Loucy (cell line): ENCODE measurements around the gene TGFBRAP1.

Experiments used
- H2AFZ ChIP-seq: fragments of 200-600 bp; sonication (generic); 2 replicates; pipeline ENCODE4 v1.6.0; 2016; ENCODE audit warnings: antibody characterized with exemption, mild to moderate bottlenecking, low read length, moderate library complexity
- H3F3A ChIP-seq: fragments of 200-600 bp; 2 replicates; pipeline ENCODE4 v1.6.0; 2016; ENCODE audit warnings: antibody characterized with exemption, low read depth, mild to moderate bottlenecking
- H3K27me3 ChIP-seq: fragments of 200-600 bp; sonication (generic); 2 replicates; pipeline ENCODE4 v1.6.1; 2014; ENCODE audit warnings: low read length, mild to moderate bottlenecking; ENCODE audit not compliant: insufficient read depth, poor library complexity, severe bottlenecking
- H3K36me3 ChIP-seq: fragments of 200-600 bp; sonication (generic); 2 replicates; pipeline ENCODE4 v1.6.1; 2016; ENCODE audit warnings: low read length; ENCODE audit not compliant: insufficient read depth
- H3K4me1 ChIP-seq: fragments of 200-600 bp; sonication (generic); 2 replicates; pipeline ENCODE4 v1.5.1; 2014; ENCODE audit warnings: low read length, mild to moderate bottlenecking; ENCODE audit not compliant: insufficient read depth, poor library complexity, severe bottlenecking
- H3K4me2 ChIP-seq: fragments of 200-600 bp; sonication (generic); 2 replicates; pipeline ENCODE4 v1.6.0; 2014; ENCODE audit warnings: antibody characterized with exemption, low read length, low read depth, mild to moderate bottlenecking; ENCODE audit not compliant: poor library complexity, severe bottlenecking
- H3K4me3 ChIP-seq: fragments of 200-600 bp; sonication (generic); 2 replicates; pipeline ENCODE4 v1.5.1; 2014; ENCODE audit warnings: low read length, mild to moderate bottlenecking, mixed read lengths; ENCODE audit not compliant: poor library complexity, severe bottlenecking
- H3K79me2 ChIP-seq: fragments of 200-600 bp; sonication (generic); 2 replicates; pipeline ENCODE4 v1.6.1; 2014; ENCODE audit warnings: low read length; ENCODE audit not compliant: insufficient read depth
- H3K9ac ChIP-seq: fragments of 200-600 bp; sonication (generic); 2 replicates; pipeline ENCODE4 v1.6.0; 2014; ENCODE audit warnings: mild to moderate bottlenecking, low read depth, low read length, moderate library complexity; ENCODE audit not compliant: poor library complexity, severe bottlenecking
- H3K9me2 ChIP-seq: fragments of 200-600 bp; sonication (generic); replicated peaks from 2 replicates; pipeline ENCODE4 v1.6.1; 2016; ENCODE audit warnings: low read depth, low read length, mixed read lengths
- H3K9me3 ChIP-seq: fragments of 200-600 bp; sonication (generic); 2 replicates; pipeline ENCODE4 v1.6.1; 2014; ENCODE audit warnings: mild to moderate bottlenecking, antibody characterized with exemption, low read length, low read depth; ENCODE audit not compliant: insufficient read depth
- H4K20me1 ChIP-seq: fragments of 200-600 bp; sonication (generic); 2 replicates; pipeline ENCODE4 v1.6.0; 2014; ENCODE audit warnings: antibody characterized with exemption, low read length, mild to moderate bottlenecking; ENCODE audit not compliant: insufficient read depth, poor library complexity, severe bottlenecking
- EZH2phosphoT487 ChIP-seq: fragments of 200-600 bp; IDR thresholded peaks from 2 replicates; pipeline ENCODE4 v1.6.1; 2018; ENCODE audit warnings: antibody characterized with exemption, mild to moderate bottlenecking, moderate library complexity, borderline replicate concordance
- TF ChIP-seq, protein P1 (sequence below): fragments of 200-600 bp; sonication (generic); conservative IDR thresholded peaks from 2 replicates; pipeline ENCODE4 v1.5.1; 2014; ENCODE audit warnings: mild to moderate bottlenecking, antibody characterized with exemption, low read length

The TGFBRAP1 gene

DNA sequence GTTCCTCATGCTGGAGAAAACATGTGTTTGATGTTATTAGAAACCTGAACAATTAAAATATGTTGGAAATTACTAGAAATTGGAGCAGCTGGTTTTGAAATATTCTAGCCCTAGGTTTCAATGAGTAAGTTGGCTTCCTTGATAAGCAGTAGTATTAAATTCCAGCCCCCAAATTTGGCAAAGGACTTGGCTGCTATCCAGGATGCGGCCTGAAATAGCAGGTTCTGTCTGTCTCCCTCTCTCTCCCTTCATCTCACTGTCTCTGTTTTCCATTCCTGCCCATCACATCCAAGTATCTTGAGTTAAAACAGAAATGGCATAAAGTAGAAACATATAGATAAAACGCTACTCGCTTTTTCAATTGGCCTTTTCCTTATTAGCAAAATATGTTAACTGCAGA is 108.9 kb downstream of the TGFBRAP1 start:
- H3K4me2 ChIP-seq: no peak overlapping the region
- H4K20me1 ChIP-seq: no peaks in the 10 kb centered on the region
- H3K9me2 ChIP-seq: no peaks in the 10 kb centered on the region
- H3K36me3 ChIP-seq: no peaks in the 10 kb centered on the region
- peaks cover 6% of the 10 kb centered on the region for H3K4me1 ChIP-seq
- no peaks in the 10 kb centered on the region for H3K9me3 ChIP-seq
- H3F3A ChIP-seq: no peaks in the 10 kb centered on the region
- no peaks in the 10 kb centered on the region for H3K79me2 ChIP-seq
- TF ChIP-seq EZH2phosphoT487: no peak
- TF ChIP-seq, protein P1, sequence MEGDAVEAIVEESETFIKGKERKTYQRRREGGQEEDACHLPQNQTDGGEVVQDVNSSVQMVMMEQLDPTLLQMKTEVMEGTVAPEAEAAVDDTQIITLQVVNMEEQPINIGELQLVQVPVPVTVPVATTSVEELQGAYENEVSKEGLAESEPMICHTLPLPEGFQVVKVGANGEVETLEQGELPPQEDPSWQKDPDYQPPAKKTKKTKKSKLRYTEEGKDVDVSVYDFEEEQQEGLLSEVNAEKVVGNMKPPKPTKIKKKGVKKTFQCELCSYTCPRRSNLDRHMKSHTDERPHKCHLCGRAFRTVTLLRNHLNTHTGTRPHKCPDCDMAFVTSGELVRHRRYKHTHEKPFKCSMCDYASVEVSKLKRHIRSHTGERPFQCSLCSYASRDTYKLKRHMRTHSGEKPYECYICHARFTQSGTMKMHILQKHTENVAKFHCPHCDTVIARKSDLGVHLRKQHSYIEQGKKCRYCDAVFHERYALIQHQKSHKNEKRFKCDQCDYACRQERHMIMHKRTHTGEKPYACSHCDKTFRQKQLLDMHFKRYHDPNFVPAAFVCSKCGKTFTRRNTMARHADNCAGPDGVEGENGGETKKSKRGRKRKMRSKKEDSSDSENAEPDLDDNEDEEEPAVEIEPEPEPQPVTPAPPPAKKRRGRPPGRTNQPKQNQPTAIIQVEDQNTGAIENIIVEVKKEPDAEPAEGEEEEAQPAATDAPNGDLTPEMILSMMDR: no peak
- H3K4me3 ChIP-seq: no peak overlapping the region
- H2AFZ ChIP-seq: no peak overlapping the region
- no peak overlapping the region for H3K9ac ChIP-seq
- H3K27me3 ChIP-seq: no peaks in the 10 kb centered on the region

DNA sequence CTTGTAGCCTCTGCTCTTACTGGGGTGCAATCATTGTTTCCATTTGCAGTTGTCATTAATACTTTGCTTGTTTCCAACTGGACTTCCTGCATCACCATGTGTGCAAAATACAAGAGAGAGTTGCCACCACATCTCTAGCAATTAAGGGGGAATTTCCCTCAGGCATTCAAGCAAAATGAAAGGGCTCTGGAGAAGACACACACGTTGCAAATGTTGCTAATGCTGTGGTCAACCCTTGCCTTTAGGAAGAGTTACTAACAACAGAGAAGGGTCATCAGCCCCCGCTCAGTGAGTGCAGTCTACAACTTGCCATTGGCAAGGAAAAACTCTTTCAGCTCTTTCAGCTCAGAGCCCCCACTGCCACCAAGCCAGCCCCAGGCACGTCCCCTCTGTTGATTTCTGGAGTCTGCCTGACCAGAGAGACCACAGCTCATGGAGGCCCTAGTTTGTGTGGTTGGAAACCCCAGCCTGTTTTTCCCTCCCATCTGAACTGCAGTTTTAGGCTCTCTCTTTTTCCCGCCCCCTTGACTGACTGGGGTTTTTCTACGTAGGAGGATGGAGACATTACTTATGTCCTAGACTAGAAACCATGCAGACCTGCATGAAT is 113.8 kb downstream of the TGFBRAP1 start:
- no peak overlapping the region for H3K4me3 ChIP-seq
- no peaks in the 10 kb centered on the region for H3K36me3 ChIP-seq
- H3K9ac ChIP-seq: no peak overlapping the region
- peaks cover 16% of the 10 kb centered on the region for H3K4me1 ChIP-seq
- no peak overlapping the region for H3K4me2 ChIP-seq
- H3K9me2 ChIP-seq: no peaks in the 10 kb centered on the region
- TF ChIP-seq, protein P1: no peak
- TF ChIP-seq EZH2phosphoT487: no peak
- peak overlapping the region; percentile 14; the same call in 1 of the 2 replicates for H2AFZ ChIP-seq
- no peaks in the 10 kb centered on the region for H4K20me1 ChIP-seq
- no peaks in the 10 kb centered on the region for H3K79me2 ChIP-seq
- no peaks in the 10 kb centered on the region for H3K9me3 ChIP-seq
- H3K27me3 ChIP-seq: no peaks in the 10 kb centered on the region
- H3F3A ChIP-seq: no peaks in the 10 kb centered on the region
